OCI-M2 (cell line): ENCODE results near the gene MEIS2.
"Not testable (repeated sequence)": the region's sequence is repeated elsewhere in the genome, so short reads cannot be mapped to it uniquely, and the experiment has no call there.

ENCODE experiments used
- DNase-seq: peaks from one replicate; lab custom pipeline; 2025; ENCODE audit not compliant: unreplicated experiment; lab: John Stamatoyannopoulos, UW

MEIS2 gene

GRCh38 chr15:37010595-37010994 is 89.8 kb downstream of the MEIS2 start:
- no peak for DNase-seq

DNA sequence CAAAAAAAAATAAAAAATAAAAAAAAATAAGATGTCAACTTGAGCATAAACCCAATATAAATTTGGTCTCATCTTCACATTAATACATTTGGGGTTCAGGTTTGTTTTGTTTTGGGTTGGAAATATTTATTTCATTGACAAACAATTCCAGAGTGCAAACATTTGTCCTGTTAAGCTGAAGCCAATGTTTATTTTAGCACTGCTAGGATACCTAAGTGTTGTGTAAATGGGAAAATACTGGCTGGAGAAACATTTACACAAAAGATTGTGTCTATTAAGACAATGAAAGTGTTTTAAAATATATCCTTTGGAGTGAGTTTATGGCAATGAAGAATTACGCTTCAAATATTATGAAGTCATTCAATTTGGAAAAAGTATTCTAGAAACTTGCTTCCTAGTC is 91.1 kb downstream of the MEIS2 start:
- no peak for DNase-seq

DNA sequence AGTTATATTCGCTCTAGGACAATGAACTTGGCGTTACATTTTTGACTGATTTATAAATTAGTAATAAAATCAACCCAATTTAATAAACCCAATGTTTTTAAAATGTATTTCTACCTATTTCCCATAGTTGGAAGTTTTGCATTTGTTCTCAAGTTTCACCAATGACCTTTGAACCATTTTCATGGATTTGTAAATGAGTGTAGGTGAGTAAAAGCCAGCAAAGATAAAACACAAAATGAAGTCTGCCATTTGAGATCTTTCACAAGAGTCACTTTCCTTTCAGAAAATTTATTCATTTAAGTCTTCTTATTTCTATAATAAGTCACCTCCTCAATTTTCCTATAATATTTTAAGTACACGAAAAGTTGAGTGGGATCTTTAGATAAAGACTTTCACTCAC is 92.1 kb downstream of the MEIS2 start:
- no peak for DNase-seq

GRCh38 chr15:37007301-37007700 is 93.0 kb downstream of the MEIS2 start:
- DNase-seq: no peak

- DNase-seq: no peak
Observed at GRCh38 chr15:37004981-37005735, 95.2 kb downstream of the MEIS2 start.

GRCh38 chr15:37004373-37004869 is 95.9 kb downstream of the MEIS2 start:
- no peak for DNase-seq

GRCh38 chr15:37002041-37002672 is 98.2 kb downstream of the MEIS2 start:
- no peak for DNase-seq

DNA sequence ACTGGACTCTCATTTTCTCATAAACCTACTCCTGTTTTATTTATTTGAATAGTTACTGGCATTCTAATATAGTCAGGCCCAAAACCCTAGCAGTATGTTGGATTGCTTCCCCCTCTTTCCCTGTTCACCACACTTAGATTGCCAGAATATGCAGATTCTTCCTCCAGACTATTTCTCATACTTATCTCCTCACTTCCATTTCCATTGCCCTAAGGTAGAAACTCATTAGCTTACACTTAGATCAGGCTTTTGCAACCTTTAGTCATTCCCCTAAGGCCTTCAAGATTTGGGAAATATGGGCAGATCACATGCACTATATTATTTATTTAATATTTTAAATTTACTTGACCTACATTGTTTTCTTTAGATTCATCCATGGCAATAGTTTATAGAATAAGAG is 98.9 kb downstream of the MEIS2 start:
- DNase-seq: no peak

GRCh38 chr15:36999778-37000177 is 100.6 kb downstream of the MEIS2 start:
- no peak for DNase-seq

DNA sequence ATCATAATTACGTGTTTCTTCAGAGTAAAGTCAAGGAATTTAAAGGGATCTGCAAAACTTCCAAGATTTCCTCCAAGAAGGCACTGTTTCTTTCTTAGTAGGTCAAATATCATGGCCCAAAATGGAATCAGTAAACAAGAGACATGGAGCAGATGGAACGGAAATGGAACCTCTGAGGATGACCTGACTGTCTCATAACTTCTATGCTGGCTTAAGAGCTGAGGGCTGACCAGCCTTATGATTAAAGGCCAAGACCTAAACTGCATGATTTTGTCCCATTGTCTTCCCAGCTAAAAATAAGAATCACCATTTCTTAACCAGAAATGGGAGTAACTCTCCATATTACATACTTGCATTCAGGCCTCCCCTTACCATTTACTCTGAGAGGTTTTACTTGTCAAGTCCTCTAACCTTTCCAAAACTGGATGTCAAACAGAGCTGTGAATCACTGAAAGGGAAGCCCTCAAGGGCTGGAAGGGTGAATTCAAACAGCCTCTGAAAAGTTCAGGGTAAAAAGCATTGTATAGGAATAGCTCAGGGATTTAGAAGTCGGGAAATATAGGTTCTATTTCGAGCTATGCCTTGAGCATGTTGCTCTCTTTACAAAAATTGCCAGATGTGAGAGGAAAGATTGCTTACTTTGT is 103.7 kb downstream of the MEIS2 start:
- no peak for DNase-seq

GRCh38 chr15:36996121-36996520 is 104.2 kb downstream of the MEIS2 start:
- no peak for DNase-seq

DNA sequence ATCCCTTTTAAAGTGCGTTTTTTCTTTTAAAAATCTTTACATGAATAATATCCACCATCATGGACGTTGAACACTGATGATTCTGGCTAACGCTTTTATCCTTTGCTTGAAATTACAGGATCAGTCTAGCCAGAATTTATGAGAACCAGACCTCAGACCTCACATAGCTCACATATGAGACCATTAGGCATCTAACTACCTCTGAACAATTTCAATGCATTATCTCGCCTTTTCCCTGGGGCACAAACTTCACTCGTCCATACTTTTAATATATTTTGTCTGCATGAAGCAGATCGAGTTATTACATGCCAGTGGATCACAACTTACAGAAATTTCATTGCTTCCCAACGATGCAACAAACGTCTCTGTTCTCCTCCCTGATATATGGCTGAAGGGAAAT is 105.6 kb downstream of the MEIS2 start:
- no peak for DNase-seq

GRCh38 chr15:36992454-36992853 is 107.9 kb downstream of the MEIS2 start:
- DNase-seq: no peak

DNA sequence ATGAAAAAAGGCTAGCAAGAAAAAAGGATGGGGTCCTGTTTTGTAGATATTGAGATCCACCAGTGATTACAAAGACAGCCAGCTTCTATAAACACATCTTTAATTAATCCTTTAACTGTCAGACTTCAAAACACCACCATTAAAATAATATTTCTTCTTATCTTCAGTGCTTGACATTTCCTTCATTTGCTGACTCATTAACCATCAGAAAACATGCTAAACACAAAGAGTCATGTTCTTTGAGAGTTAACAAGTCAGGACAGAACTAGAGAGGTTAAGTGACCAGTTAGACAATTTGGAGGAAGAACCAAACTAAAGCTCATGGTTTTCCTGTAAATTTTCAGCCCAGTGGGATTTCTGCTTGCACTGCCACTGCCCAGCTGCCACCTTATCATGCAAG is 111.4 kb downstream of the MEIS2 start:
- DNase-seq: no peak

DNA sequence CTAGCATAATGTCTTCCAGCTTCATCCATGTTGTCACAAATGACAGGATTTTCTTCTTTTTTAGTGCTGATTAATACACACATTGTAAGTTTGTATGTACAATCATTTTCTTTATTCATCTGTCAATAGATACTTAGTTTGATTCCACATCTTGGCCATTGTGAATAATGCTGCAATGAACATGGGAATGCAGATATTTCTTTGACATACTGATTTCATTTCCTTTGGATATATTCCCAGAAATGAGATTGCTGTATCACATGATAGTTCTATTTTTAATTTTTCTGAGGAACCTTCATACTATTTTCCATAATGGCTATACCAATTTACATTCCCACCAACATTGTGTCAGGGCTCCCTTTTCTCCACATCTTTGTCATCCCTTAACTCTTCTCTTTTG is 117.9 kb downstream of the MEIS2 start:
- no peak for DNase-seq

- DNase-seq: not testable (repeated sequence)
Observed at GRCh38 chr15:36980281-36980680, 120.1 kb downstream of the MEIS2 start.

DNA sequence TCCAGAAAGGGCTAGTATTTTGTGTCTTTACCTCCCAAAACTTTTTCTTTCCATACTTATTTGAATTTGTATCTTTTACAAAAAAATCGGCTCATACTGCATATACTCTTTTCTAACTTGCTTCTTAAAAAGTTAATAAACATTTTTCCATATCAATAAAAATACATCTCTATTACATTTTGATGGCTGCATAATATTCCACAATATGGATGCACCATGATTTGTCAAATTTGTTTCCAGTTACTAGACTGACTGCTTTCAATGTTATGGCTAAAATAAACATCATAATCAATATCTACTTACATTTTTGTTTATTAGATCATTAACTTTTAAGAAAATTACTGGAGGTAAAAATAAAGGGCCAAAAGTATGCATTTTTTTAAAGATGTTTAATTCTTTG is 121.7 kb downstream of the MEIS2 start:
- no peak for DNase-seq

- DNase-seq: no peak
Observed at GRCh38 chr15:36978126-36978525, 122.2 kb downstream of the MEIS2 start.

DNA sequence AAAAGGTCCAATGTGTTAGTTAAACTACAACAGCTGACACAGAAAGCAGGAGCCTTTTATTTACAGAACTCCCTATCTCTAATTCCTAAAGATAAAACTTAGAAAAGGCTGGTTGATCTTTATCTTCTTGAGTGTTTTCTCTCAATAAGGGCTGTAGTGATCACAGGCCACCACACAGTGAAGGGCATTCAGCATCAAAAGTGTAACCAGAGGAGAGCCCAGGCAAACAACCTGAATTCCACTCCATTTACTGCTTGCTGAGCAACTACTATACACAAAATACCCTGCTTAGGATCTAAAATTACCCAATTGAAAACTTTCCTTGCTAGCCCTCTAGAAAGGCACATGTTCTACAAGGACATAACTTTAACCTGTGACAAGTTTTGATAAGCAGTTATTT is 122.7 kb downstream of the MEIS2 start:
- no peak for DNase-seq

- no peak for DNase-seq
Observed at GRCh38 chr15:36972704-36973103, 127.6 kb downstream of the MEIS2 start.

DNA sequence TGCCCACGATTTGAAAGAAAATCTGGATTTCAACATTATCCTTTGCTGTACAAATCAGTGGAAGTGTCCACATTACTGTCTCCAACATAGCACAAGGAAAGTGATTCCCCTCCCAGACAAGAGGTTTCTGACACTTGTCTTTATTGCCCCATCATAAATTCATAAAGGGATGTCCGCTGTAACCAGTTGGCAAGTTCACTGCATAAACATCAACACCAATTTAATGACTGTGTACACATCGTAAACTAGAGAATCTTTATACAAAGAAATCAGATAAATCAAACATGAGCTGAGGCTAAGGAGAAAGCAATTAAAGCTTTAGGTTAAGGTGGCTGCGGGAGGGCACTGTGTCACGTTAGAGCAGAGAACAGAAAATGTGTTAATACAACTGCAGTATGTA is 129.8 kb downstream of the MEIS2 start:
- no peak for DNase-seq

GRCh38 chr15:36967929-36968328 is 132.4 kb downstream of the MEIS2 start:
- DNase-seq: no peak
